ENCODE data around the gene STXBP2.

Gene STXBP2

GRCh38 chr19:7633698-7634097 lies 3.2 kb upstream of the STXBP2 start, which contains the start of gene PCP2:
TSS of gene PCP2 (minus strand) at chr19:7633719. CDS start at chr19:7633457, 262 bp downstream.
- peaks cover 9% of the 10 kb centered on the region for H3K4me1 ChIP-seq (ENCODE audit: low read length)
- H3K4me3 ChIP-seq (ENCODE audit: low read length): no peak within 1 kb of the TSS
- H3K9me3 ChIP-seq (replicated peaks; ENCODE audit: insufficient read depth, low read length): no peaks in the 10 kb centered on the region
- no peaks in the 10 kb centered on the region for H3K9me2 ChIP-seq (replicated peaks; ENCODE audit: insufficient read depth, low read length)
- H3K27me3 ChIP-seq (replicated peaks; ENCODE audit: insufficient read depth, low read length): no peaks in the 10 kb centered on the region
- H3K79me2 ChIP-seq (ENCODE audit: low read length): peaks cover 36% of the 10 kb centered on the region
- H3F3A ChIP-seq (ENCODE audit: insufficient read depth, low read length): no peaks in the 10 kb centered on the region
- no peak within 1 kb of the TSS for H2AFZ ChIP-seq (ENCODE audit: low read length)
- H4K20me1 ChIP-seq (ENCODE audit: insufficient read depth, low read length): no peaks in the 10 kb centered on the region
- H3K9ac ChIP-seq (ENCODE audit: low read length): no peak within 1 kb of the TSS
- DNase-seq: no peak
- no peaks in the 10 kb centered on the region for H3K36me3 ChIP-seq (replicated peaks; ENCODE audit: insufficient read depth, low read length)
- no peak within 1 kb of the TSS for H3K27ac ChIP-seq (ENCODE audit: low read length)
- TF ChIP-seq EZH2phosphoT487 (IDR thresholded peaks at IDR 0.05; ENCODE audit: low read length) (no peak), CTCF (IDR thresholded peaks at IDR 0.05; ENCODE audit: low read length) (no peak), EZH2 (optimal IDR thresholded peaks at IDR 0.05; ENCODE audit: low read depth, low read length) (no peak)
- no peak within 1 kb of the TSS for H3K4me2 ChIP-seq (ENCODE audit: low read depth, low read length)

- Histone ChIP-seq H3K9me2 (replicated peaks; ENCODE audit: insufficient read depth, low read length) (no peaks in the 10 kb centered on the region), H2AFZ (ENCODE audit: low read length) (no peak overlapping the region), H3K79me2 (ENCODE audit: low read length) (peaks cover 24% of the 10 kb centered on the region), H3K4me1 (ENCODE audit: low read length) (peaks cover 4% of the 10 kb centered on the region), H3K36me3 (replicated peaks; ENCODE audit: insufficient read depth, low read length) (no peaks in the 10 kb centered on the region), H3K27ac (ENCODE audit: low read length) (no peak overlapping the region), H3K4me2 (ENCODE audit: low read depth, low read length) (no peak overlapping the region), H3K9ac (ENCODE audit: low read length) (no peak overlapping the region), H3K9me3 (replicated peaks; ENCODE audit: insufficient read depth, low read length) (no peaks in the 10 kb centered on the region), H3K4me3 (ENCODE audit: low read length) (no peak overlapping the region), H4K20me1 (ENCODE audit: insufficient read depth, low read length) (no peaks in the 10 kb centered on the region), H3F3A (ENCODE audit: insufficient read depth, low read length) (no peaks in the 10 kb centered on the region), H3K27me3 (replicated peaks; ENCODE audit: insufficient read depth, low read length) (no peaks in the 10 kb centered on the region)
- TF ChIP-seq CTCF (IDR thresholded peaks at IDR 0.05; ENCODE audit: low read length): no peak
- no peak for TF ChIP-seq EZH2 (optimal IDR thresholded peaks at IDR 0.05; ENCODE audit: low read depth, low read length)
- DNase-seq: no peak
These were observed 1.2 kb upstream of the STXBP2 start for GRCh38 chr19:7635670-7636069.

GRCh38 chr19:7636317-7636690 lies 606 bp upstream of the STXBP2 start:
- H3K27ac ChIP-seq (ENCODE audit: low read length): no peak overlapping the region
- H3K36me3 ChIP-seq (replicated peaks; ENCODE audit: insufficient read depth, low read length): no peaks in the 10 kb centered on the region
- H3K9ac ChIP-seq (ENCODE audit: low read length): no peak overlapping the region
- no peaks in the 10 kb centered on the region for H4K20me1 ChIP-seq (ENCODE audit: insufficient read depth, low read length)
- no peak overlapping the region for H3K4me3 ChIP-seq (ENCODE audit: low read length)
- peaks cover 19% of the 10 kb centered on the region for H3K79me2 ChIP-seq (ENCODE audit: low read length)
- H3K4me2 ChIP-seq (ENCODE audit: low read depth, low read length): peak overlapping the region; percentile 46; the same call in 1 of the 2 replicates
- H3K9me2 ChIP-seq (replicated peaks; ENCODE audit: insufficient read depth, low read length): no peaks in the 10 kb centered on the region
- peak overlapping the region; percentile 88 for H2AFZ ChIP-seq (ENCODE audit: low read length)
- no peaks in the 10 kb centered on the region for H3K27me3 ChIP-seq (replicated peaks; ENCODE audit: insufficient read depth, low read length)
- DNase-seq: no peak
- no peaks in the 10 kb centered on the region for H3K9me3 ChIP-seq (replicated peaks; ENCODE audit: insufficient read depth, low read length)
- TF ChIP-seq CTCF (IDR thresholded peaks at IDR 0.05; ENCODE audit: low read length) (no peak), EZH2phosphoT487 (IDR thresholded peaks at IDR 0.05; ENCODE audit: low read length) (no peak), EZH2 (optimal IDR thresholded peaks at IDR 0.05; ENCODE audit: low read depth, low read length) (no peak)
- no peaks in the 10 kb centered on the region for H3F3A ChIP-seq (ENCODE audit: insufficient read depth, low read length)
- peaks cover 3% of the 10 kb centered on the region for H3K4me1 ChIP-seq (ENCODE audit: low read length)

Measured in MM.1S (cell line).